ENCODE data around the gene VIM. TPM values are rescaled to one million over a fixed set of nuclear protein-coding genes. Genes with fewer than 3 reads are reported as not detected.
"Not testable (repeated sequence)": the region's sequence is repeated elsewhere in the genome, so short reads cannot be mapped to it uniquely, and the experiment has no call there.

Gene VIM
- total and polyA plus RNA-seq, 4 experiments from 2014 or later, result 309 to 696 (median 667) TPM

DNA sequence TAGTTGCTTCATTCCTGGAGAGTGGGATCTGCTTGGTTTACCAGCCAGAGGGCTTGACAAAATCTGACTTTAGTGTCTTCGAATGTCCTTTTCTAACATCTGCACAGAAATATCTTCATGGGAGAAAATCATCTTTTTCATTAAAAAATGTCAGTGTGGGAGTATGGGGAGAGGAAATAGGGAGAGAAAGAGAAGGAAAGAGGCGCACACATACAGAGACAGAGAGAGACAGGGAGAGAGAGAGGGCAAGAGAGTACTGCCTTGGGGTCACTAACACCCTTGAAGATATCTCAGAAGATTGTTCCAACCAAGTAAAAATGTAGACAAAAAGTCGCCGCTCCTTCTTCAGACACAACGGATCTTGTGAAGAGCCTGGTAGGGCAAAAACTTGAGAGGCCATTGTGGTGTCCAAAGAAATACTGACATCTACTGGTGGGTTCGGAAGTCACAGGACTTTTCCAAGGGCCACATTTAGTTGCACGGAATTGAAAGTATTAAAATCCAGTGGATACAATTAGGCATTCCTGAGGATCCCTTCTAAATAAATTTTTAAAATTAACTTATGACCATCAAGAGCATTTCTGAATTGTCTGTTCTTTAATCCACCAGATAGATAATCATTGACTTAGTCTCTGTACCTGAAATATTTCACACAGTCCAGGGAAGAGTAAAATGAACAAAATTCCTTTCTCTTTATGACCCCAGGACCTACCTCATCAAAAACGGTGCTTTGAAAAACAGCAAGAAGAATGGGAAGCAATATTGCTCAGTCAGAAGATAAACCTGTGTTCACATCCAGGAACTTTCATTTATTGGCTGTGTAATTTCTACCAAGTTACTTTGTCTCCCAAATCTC, 29.7 kb downstream of the VIM start:
- Mint-ChIP-seq H3K27ac (peak overlapping the region in 3 of 7 donors; percentile 0 to 84 (median 67)), H3K4me3 (peak overlapping the region in 1 of 8 donors; percentile 43), H3K27me3 (no peaks in the 10 kb centered on the region), H3K9me3 (peaks cover 0 to 18% (median 9%) of the 10 kb centered on the region in 8 donors), H3K36me3 (peaks cover 0 to 3% of the 10 kb centered on the region in 2 donors), H3K4me1 (peaks cover 0 to 6% (median 4%) of the 10 kb centered on the region in 4 donors)
- Histone ChIP-seq H3K4me3 (ENCODE audit: low read length in 2 of 2) (no peak overlapping the region), H3K27ac (ENCODE audit: low read depth, low read length) (no peak overlapping the region), H3K27me3 (ENCODE audit: insufficient read depth, low read length) (no peaks in the 10 kb centered on the region), H3K4me1 (ENCODE audit: insufficient read depth, low read length) (no peaks in the 10 kb centered on the region), H3K36me3 (ENCODE audit: insufficient read depth, low read length) (no peaks in the 10 kb centered on the region), H3K9me3 (ENCODE audit: control insufficient read depth in 1 of 2, low read length in 2 of 2) (peaks cover 0 to 5% of the 10 kb centered on the region in 2 donors)
- ChIA-PET POLR2A (ENCODE audit: partially characterized antibody) (no interaction called here), CTCF (ENCODE audit: partially characterized antibody) (interaction anchor here (0.7 to 3.9 kb wide), 27 partner anchors 11 to 1371 kb away, joined by 3 to 43 read pairs (median 5); partner anchors contain the start of gene VIM)
- intact Hi-C loops (cut with micrococcal nuclease), result loop anchor here (1.0 to 2.0 kb wide), 6 partner anchors 27 to 1378 kb away; no protein-coding TSS in a partner anchor
- peak; percentile 49 to 71 (median 64) for DNase-seq

DNA sequence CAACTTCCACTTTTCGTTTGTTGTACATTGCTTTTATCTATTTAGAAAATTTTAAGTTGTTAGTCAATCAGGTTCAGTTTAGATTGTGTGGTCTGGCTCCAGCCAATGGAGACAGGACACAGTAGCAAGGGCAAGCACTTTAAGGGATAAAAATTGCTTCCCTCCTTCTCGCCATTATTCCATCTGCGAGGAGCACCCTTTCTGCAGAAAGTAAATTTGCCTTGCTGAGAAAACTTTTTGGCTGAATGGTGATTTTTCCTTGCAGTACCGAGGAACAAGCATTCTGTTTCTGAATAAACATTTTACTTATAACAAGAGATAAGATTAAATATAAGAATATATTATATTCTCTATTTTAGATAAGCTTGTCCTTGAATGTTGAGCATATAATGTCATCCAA, 34.5 kb downstream of the VIM start:
- Histone ChIP-seq H3K4me3 (ENCODE audit: low read length in 2 of 2) (no peak overlapping the region), H3K27ac (ENCODE audit: low read depth, low read length) (no peak overlapping the region), H3K4me1 (ENCODE audit: insufficient read depth, low read length) (no peaks in the 10 kb centered on the region), H3K36me3 (ENCODE audit: insufficient read depth, low read length) (no peaks in the 10 kb centered on the region), H3K27me3 (ENCODE audit: insufficient read depth, low read length) (no peaks in the 10 kb centered on the region), H3K9me3 (ENCODE audit: control insufficient read depth in 1 of 2, low read length in 2 of 2) (peaks cover 4 to 15% of the 10 kb centered on the region in 2 donors)
- CTCF ChIA-PET (ENCODE audit: partially characterized antibody), result no interaction called here
- Mint-ChIP-seq H3K27ac (no peak overlapping the region), H3K27me3 (peaks cover 4% of the 10 kb centered on the region in 2 donors), H3K4me1 (peaks cover 0 to 2% (median 2%) of the 10 kb centered on the region in 4 donors), H3K9me3 (peaks cover 0 to 43% (median 31%) of the 10 kb centered on the region in 8 donors), H3K4me3 (no peak overlapping the region), H3K36me3 (peaks cover 4 to 7% of the 10 kb centered on the region in 2 donors)
- POLR2A ChIA-PET (ENCODE audit: partially characterized antibody), result no interaction called here
- intact Hi-C loops (cut with micrococcal nuclease), result no loop called here
- DNase-seq, result no peak

DNA sequence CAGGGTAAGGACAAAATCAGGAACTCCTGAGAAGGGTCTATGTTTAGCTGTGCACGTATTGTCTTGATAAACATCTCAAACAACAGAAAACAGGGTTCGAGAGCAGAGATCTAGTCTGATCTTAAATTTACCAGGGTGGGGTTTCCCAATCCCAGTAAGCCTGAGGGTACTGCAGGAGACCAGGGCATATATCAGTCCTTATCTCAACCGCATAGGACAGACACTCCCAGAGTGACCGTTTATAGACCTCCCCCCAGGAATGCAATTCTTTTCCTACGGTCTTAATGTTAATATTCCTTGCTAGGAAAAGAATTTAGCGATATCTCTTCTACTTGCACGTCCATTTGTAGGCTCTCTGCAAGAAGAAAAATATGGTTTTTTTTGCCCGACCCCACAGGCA, 35.5 kb downstream of the VIM start:
- intact Hi-C loops (cut with micrococcal nuclease), result no loop called here
- ChIA-PET POLR2A (ENCODE audit: partially characterized antibody) (no interaction called here), CTCF (ENCODE audit: partially characterized antibody) (interaction anchor here (1.0 kb wide), 1 partner anchor 435 kb away, joined by 3 read pairs; no protein-coding TSS in a partner anchor)
- H3K4me3 ChIP-seq (ENCODE audit: low read length in 2 of 2), result no peak overlapping the region
- peaks cover 4 to 15% of the 10 kb centered on the region in 2 donors for H3K9me3 ChIP-seq (ENCODE audit: control insufficient read depth in 1 of 2, low read length in 2 of 2)
- H3K36me3 ChIP-seq (ENCODE audit: insufficient read depth, low read length), result no peaks in the 10 kb centered on the region
- H3K27me3 Mint-ChIP-seq, result peaks cover 8 to 11% of the 10 kb centered on the region in 2 donors
- H3K4me3 Mint-ChIP-seq, result no peak overlapping the region
- no peak overlapping the region for H3K27ac Mint-ChIP-seq
- no peak overlapping the region for H3K27ac ChIP-seq (ENCODE audit: low read depth, low read length)
- no peak for DNase-seq
- H3K4me1 ChIP-seq (ENCODE audit: insufficient read depth, low read length), result no peaks in the 10 kb centered on the region
- H3K36me3 Mint-ChIP-seq, result peaks cover 4 to 7% of the 10 kb centered on the region in 2 donors
- peaks cover 0 to 43% (median 31%) of the 10 kb centered on the region in 8 donors for H3K9me3 Mint-ChIP-seq
- no peaks in the 10 kb centered on the region for H3K27me3 ChIP-seq (ENCODE audit: insufficient read depth, low read length)
- no peaks in the 10 kb centered on the region for H3K4me1 Mint-ChIP-seq

DNA sequence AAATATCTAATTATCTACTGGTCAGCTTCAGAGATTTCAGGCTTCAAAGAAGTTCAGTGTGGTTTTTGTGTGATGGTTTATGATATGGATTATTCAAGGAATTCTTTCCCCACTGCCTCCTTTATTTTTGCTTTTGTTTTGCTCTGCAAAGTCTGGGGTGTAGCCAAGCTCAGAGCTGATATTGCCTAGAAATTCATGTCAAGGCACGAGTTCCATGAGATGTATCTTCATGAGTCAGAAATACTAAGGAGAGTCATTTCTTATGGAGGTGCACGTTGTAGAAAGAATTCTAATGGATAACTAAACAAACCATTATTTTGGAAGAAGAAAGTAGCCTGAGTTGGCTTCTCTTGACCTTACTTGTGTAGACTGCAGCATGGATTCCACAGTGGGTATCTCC, 37.4 kb downstream of the VIM start:
- peaks cover 0 to 39% (median 31%) of the 10 kb centered on the region in 8 donors for H3K9me3 Mint-ChIP-seq
- POLR2A ChIA-PET (ENCODE audit: partially characterized antibody), result no interaction called here
- DNase-seq, result no peak
- CTCF ChIA-PET (ENCODE audit: partially characterized antibody), result no interaction called here
- no peaks in the 10 kb centered on the region for H3K4me1 Mint-ChIP-seq
- H3K27me3 Mint-ChIP-seq, result peaks cover 11% of the 10 kb centered on the region in 2 donors
- intact Hi-C loops (cut with micrococcal nuclease), result no loop called here
- H3K27me3 ChIP-seq (ENCODE audit: insufficient read depth, low read length), result no peaks in the 10 kb centered on the region
- H3K4me1 ChIP-seq (ENCODE audit: insufficient read depth, low read length), result no peaks in the 10 kb centered on the region
- peaks cover 4 to 5% of the 10 kb centered on the region in 2 donors for H3K36me3 Mint-ChIP-seq
- no peak overlapping the region for H3K4me3 ChIP-seq (ENCODE audit: low read length in 2 of 2)
- H3K27ac ChIP-seq (ENCODE audit: low read depth, low read length), result no peak overlapping the region
- no peak overlapping the region for H3K4me3 Mint-ChIP-seq
- no peaks in the 10 kb centered on the region for H3K36me3 ChIP-seq (ENCODE audit: insufficient read depth, low read length)
- no peak overlapping the region for H3K27ac Mint-ChIP-seq
- H3K9me3 ChIP-seq (ENCODE audit: control insufficient read depth in 1 of 2, low read length in 2 of 2), result peaks cover 4 to 15% of the 10 kb centered on the region in 2 donors

DNA sequence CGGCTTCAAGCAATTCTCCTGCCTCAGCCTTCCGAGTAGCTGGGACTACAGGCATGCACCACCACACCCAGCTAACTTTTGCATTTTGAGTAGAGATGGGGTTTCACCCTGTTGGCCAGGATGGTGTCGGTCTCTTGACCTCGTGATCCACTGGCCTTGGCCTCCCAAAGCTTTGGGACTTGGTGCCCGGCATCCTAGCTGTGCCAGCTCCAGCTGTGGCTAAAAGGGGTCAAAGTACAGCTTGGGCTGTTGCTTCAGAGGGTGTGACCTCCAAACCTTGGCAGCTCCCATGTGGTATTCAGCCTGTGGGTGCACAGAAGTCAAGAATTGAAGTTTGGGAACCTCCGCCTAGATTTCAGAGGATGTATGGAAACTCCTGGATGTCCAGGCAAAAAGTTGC, 38.5 kb downstream of the VIM start:
- H3K4me1 Mint-ChIP-seq; DNase-seq; H3K4me3 ChIP-seq (ENCODE audit: low read length in 2 of 2); POLR2A ChIA-PET (ENCODE audit: partially characterized antibody); H3K27me3 ChIP-seq (ENCODE audit: insufficient read depth, low read length); H3K36me3 Mint-ChIP-seq; H3K27ac Mint-ChIP-seq; intact Hi-C loops (cut with micrococcal nuclease); H3K36me3 ChIP-seq (ENCODE audit: insufficient read depth, low read length); H3K27ac ChIP-seq (ENCODE audit: low read depth, low read length); H3K4me3 Mint-ChIP-seq; H3K4me1 ChIP-seq (ENCODE audit: insufficient read depth, low read length); CTCF ChIA-PET (ENCODE audit: partially characterized antibody): not testable (repeated sequence)
- peaks cover 12 to 14% of the 10 kb centered on the region in 2 donors for H3K27me3 Mint-ChIP-seq
- peaks cover 0 to 32% (median 30%) of the 10 kb centered on the region in 8 donors for H3K9me3 Mint-ChIP-seq
- H3K9me3 ChIP-seq (ENCODE audit: control insufficient read depth in 1 of 2, low read length in 2 of 2), result peaks cover 4 to 15% of the 10 kb centered on the region in 2 donors

DNA sequence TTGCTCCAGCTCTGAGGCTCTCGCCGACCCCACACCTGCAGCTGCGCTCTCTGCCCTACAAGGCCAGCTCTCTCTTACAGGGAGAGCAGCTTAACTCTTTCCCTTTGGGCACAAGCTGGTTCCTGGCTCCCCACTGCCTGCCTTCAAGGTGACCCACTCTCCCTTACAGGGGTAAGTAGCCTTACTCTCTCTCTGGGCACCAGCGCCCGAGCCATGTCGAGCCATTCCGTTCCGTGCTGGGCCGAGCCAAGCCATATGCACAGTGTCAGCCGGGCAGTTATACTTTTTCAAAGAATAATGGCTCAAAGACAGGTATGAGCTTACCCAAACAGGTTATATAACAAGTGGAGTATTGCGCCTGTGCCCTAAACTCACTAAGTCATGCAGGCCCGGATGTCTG, 44.6 kb downstream of the VIM start:
- Histone ChIP-seq H3K36me3 (ENCODE audit: insufficient read depth, low read length) (no peaks in the 10 kb centered on the region), H3K27ac (ENCODE audit: low read depth, low read length) (no peak overlapping the region), H3K4me1 (ENCODE audit: insufficient read depth, low read length) (no peaks in the 10 kb centered on the region), H3K27me3 (ENCODE audit: insufficient read depth, low read length) (no peaks in the 10 kb centered on the region), H3K4me3 (ENCODE audit: low read length in 2 of 2) (no peak overlapping the region), H3K9me3 (ENCODE audit: control insufficient read depth in 1 of 2, low read length in 2 of 2) (peaks cover 0 to 3% of the 10 kb centered on the region in 2 donors)
- peaks cover 0 to 16% (median 7%) of the 10 kb centered on the region in 8 donors for H3K9me3 Mint-ChIP-seq
- H3K4me1 Mint-ChIP-seq, result no peaks in the 10 kb centered on the region
- H3K27ac Mint-ChIP-seq, result no peak overlapping the region
- peaks cover 11 to 16% of the 10 kb centered on the region in 2 donors for H3K27me3 Mint-ChIP-seq
- CTCF ChIA-PET (ENCODE audit: partially characterized antibody), result interaction anchor here (1.4 kb wide), 1 partner anchor 428 kb away, joined by 3 read pairs; no protein-coding TSS in a partner anchor
- H3K4me3 Mint-ChIP-seq, result no peak overlapping the region
- POLR2A ChIA-PET (ENCODE audit: partially characterized antibody), result no interaction called here
- intact Hi-C loops (cut with micrococcal nuclease), result no loop called here
- no peak for DNase-seq
- H3K36me3 Mint-ChIP-seq, result no peaks in the 10 kb centered on the region

DNA sequence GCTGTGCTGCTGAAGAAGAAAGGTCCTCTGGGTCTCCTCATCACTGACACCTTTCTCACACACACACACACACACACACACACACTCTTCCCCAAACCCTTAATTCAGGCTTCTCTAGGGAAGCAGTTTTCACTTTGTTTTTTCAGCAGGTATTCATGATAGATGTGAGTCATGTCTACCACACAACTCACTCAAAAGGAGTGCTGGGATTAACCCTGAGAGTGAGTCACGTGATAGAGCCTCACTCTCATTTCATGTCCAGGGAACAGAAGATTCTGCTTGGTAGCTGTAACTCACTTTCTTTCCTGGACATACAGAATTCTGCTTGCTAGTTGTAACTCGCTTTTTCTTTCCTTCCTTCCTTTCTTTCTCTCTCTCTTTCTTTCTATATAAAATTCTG, 45.4 kb downstream of the VIM start:
- intact Hi-C loops (cut with micrococcal nuclease), result no loop called here
- Mint-ChIP-seq H3K27me3 (peaks cover 6 to 11% of the 10 kb centered on the region in 2 donors), H3K27ac (no peak overlapping the region), H3K9me3 (peaks cover 0 to 18% (median 7%) of the 10 kb centered on the region in 8 donors), H3K36me3 (no peaks in the 10 kb centered on the region), H3K4me3 (no peak overlapping the region), H3K4me1 (no peaks in the 10 kb centered on the region)
- Histone ChIP-seq H3K27me3 (ENCODE audit: insufficient read depth, low read length) (no peaks in the 10 kb centered on the region), H3K4me3 (ENCODE audit: low read length in 2 of 2) (no peak overlapping the region), H3K27ac (ENCODE audit: low read depth, low read length) (no peak overlapping the region), H3K4me1 (ENCODE audit: insufficient read depth, low read length) (no peaks in the 10 kb centered on the region), H3K36me3 (ENCODE audit: insufficient read depth, low read length) (no peaks in the 10 kb centered on the region), H3K9me3 (ENCODE audit: control insufficient read depth in 1 of 2, low read length in 2 of 2) (peaks cover 0 to 3% of the 10 kb centered on the region in 2 donors)
- ChIA-PET POLR2A (ENCODE audit: partially characterized antibody) (no interaction called here), CTCF (ENCODE audit: partially characterized antibody) (interaction anchor here (1.4 kb wide), 1 partner anchor 445 kb away, joined by 4 read pairs; no protein-coding TSS in a partner anchor)
- DNase-seq, result no peak

Data from CD4-positive, alpha-beta memory T cell (primary cell).